Epithelial cell of proximal tubule (primary cell): ENCODE results near the gene LBX2. TPM values are rescaled to one million over a fixed set of nuclear protein-coding genes. Genes with fewer than 3 reads are reported as not detected.

Experiments
- DNase-seq: peaks from one replicate; pipeline ENCODE4 v3.0.0-alpha.2; 2011; ENCODE audit warnings: low read depth
- H3K4me3 ChIP-seq: 2 replicates; pipeline ENCODE4 v1.5.1; 2011; ENCODE audit warnings: low read depth, mild to moderate bottlenecking, low read length
- CTCF ChIP-seq: conservative IDR thresholded peaks from 2 replicates; pipeline ENCODE4 v1.5.1; 2012; ENCODE audit warnings: low read depth, mild to moderate bottlenecking, low read length
- total RNA-seq: library from RNA; depleted of rRNA; stranded (reverse); fragments of >200 nt; gene quantifications from 2 replicates; pipeline ENCODE4 v1.2.3, GENCODE V29; 2015

Gene LBX2
- total RNA-seq, 1 donor from 2014 or later = 1.3 TPM

- DNase-seq = no peak
- no peak for TF ChIP-seq CTCF
These were observed 41.8 kb downstream of the LBX2 start for GRCh38 chr2:74457549-74458131.

GRCh38 chr2:74457129-74457548, 42.3 kb downstream of the LBX2 start:
- no peak for DNase-seq
- peak overlapping the region; percentile 98 for H3K4me3 ChIP-seq
- no peak for TF ChIP-seq CTCF

More at GRCh38 chr2:74457549-74458131, 41.8 kb downstream of the LBX2 start:
- peak overlapping the region; percentile 98 for H3K4me3 ChIP-seq

- peak within 1 kb of the TSS; percentile 80 for H3K4me3 ChIP-seq
- peak; percentile 93 for DNase-seq
These were observed 44.5 kb downstream of the LBX2 start, which contains the start of gene INO80B for GRCh38 chr2:74454654-74455511. TSS of gene INO80B (plus strand) at chr2:74455087. CDS start at chr2:74455117, 30 bp downstream.

GRCh38 chr2:74450570-74451190, 48.7 kb downstream of the LBX2 start:
- no peak for DNase-seq
- TF ChIP-seq CTCF = no peak
- H3K4me3 ChIP-seq = no peak overlapping the region

More at GRCh38 chr2:74454654-74455511, 44.5 kb downstream of the LBX2 start, which contains the start of gene INO80B:
- no peak for TF ChIP-seq CTCF

- H3K4me3 ChIP-seq = no peak overlapping the region
- no peak for DNase-seq
- TF ChIP-seq CTCF = no peak
These were observed 50.6 kb downstream of the LBX2 start for GRCh38 chr2:74448771-74449170.

Other genes with a start within 250 kb of the LBX2 start
- gene SLC4A5, start 156.2 kb downstream of the LBX2 start, total RNA-seq = under 0.01 and 0.14 TPM in 2 replicates
- gene DCTN1, start 119.3 kb downstream of the LBX2 start, total RNA-seq = 93.1 and 96.3 TPM in 2 replicates
- 2.7 and 4.1 TPM in 2 replicates for gene C2orf81, start 78.0 kb downstream of the LBX2 start, total RNA-seq
- 45.1 and 61.7 TPM in 2 replicates for gene WDR54, start 77.9 kb downstream of the LBX2 start, total RNA-seq
- gene RTKN, start 57.7 kb downstream of the LBX2 start, total RNA-seq = 77.3 and 85.3 TPM in 2 replicates
- 5.3 and 7.0 TPM in 2 replicates for gene INO80B, start 44.5 kb downstream of the LBX2 start, total RNA-seq
- 36.2 and 84.3 TPM in 2 replicates for gene WBP1, start 41.2 kb downstream of the LBX2 start, total RNA-seq
- gene MOGS, start 34.2 kb downstream of the LBX2 start, total RNA-seq = 63.1 and 83.1 TPM in 2 replicates
- 34.2 and 61.1 TPM in 2 replicates for gene MRPL53, start 26.9 kb downstream of the LBX2 start, total RNA-seq
- 3.9 and 5.8 TPM in 2 replicates for gene CCDC142, start 16.6 kb downstream of the LBX2 start, total RNA-seq
- 13.5 and 20.9 TPM in 2 replicates for gene TTC31, start 16.5 kb downstream of the LBX2 start, total RNA-seq
- 16.3 and 21.6 TPM in 2 replicates for gene PCGF1, start 8.1 kb upstream of the LBX2 start, total RNA-seq
- not detected in 2 replicates for gene TLX2, start 14.8 kb upstream of the LBX2 start, total RNA-seq
- gene DQX1, start 26.6 kb upstream of the LBX2 start, total RNA-seq = not detected in 2 replicates
- gene AUP1, start 30.1 kb upstream of the LBX2 start, total RNA-seq = 86.4 and 136 TPM in 2 replicates
- 25.1 and 42.0 TPM in 2 replicates for gene HTRA2, start 30.3 kb upstream of the LBX2 start, total RNA-seq
- gene LOXL3, start 54.3 kb upstream of the LBX2 start, total RNA-seq = 5.9 and 6.6 TPM in 2 replicates
- gene DOK1, start 55.1 kb upstream of the LBX2 start, total RNA-seq = 30.5 and 35.7 TPM in 2 replicates
- gene M1AP, start 148.7 kb upstream of the LBX2 start, total RNA-seq = 1.7 and 2.5 TPM in 2 replicates
- 10.3 and 13.8 TPM in 2 replicates for gene SEMA4F, start 154.6 kb upstream of the LBX2 start, total RNA-seq